ENCODE measurements around the gene STX2.
"Not testable (repeated sequence)": the region's sequence is repeated elsewhere in the genome, so short reads cannot be mapped to it uniquely, and the experiment has no call there.

STX2 gene

GRCh38 chr12:130870442-130871285 is 31.6 kb upstream of the STX2 start:
- in situ Hi-C loops (cut with MboI; ENCODE audit: low sequenced_read_pairs): no loop called here

DNA sequence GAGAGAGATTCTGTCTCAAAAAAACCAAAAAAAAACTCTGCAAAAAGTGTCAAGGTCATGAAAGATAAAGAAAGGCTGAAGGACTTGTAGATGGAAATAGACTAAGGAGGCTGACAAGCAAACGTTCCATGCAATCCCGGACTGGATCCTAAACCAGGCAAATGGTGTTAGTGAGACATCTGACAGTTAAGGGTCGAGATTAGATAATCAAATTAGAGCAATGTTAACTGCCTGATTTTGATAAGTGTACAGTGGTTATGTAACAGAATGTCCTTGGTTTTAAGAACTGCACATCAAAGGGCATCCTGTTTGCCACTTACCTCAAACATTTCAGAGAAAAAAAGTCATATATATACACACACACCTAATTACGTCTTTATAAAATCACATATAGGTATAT is 29.4 kb upstream of the STX2 start:
- in situ Hi-C loops (cut with MboI; ENCODE audit: low sequenced_read_pairs): no loop called here

- in situ Hi-C loops (cut with MboI; ENCODE audit: low sequenced_read_pairs): no loop called here
These were observed 24.2 kb upstream of the STX2 start for GRCh38 chr12:130863298-130863697.

GRCh38 chr12:130862771-130863170 is 23.7 kb upstream of the STX2 start:
- in situ Hi-C loops (cut with MboI; ENCODE audit: low sequenced_read_pairs): not testable (repeated sequence)

- in situ Hi-C loops (cut with MboI; ENCODE audit: low sequenced_read_pairs): no loop called here
These were observed 23.1 kb upstream of the STX2 start for GRCh38 chr12:130862161-130862560.

DNA sequence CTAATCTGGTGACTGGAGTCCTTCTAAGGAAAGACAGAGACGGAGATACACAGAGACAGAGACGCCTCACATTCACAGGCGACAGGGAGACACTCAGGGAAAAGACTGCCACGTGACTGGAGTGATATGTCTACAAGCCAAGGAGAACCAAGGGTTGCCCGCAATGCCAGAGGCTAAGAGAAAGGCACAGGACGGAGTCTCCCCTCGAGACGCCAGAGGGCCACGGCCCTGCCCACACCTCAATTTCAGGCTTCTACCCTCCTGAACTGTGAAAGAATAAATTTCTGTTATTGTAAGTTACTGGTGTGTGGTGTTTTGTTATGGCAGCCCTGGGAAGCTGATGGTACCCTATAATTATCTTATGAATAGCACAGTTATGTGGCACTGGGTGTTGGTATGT is 21.3 kb upstream of the STX2 start:
- in situ Hi-C loops (cut with MboI; ENCODE audit: low sequenced_read_pairs): no loop called here

DNA sequence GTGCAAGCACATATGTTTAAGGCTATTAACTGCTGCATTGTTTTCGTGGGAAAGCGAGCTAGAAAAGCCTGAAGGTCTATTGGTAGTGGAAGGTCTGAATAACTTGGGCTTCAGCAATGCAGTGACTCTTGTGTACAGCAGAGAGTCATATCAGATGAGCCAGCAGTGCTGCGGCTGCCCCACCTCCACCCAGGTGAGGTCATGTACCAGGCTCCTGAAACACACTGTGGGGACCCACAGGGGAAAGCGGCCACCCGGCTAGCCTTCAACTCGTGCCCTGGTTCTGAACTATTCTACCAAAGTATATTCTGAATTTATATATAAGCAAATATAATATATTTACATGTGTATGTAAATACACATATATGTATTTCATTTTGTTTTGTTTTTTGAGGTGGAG is 20.1 kb upstream of the STX2 start:
- in situ Hi-C loops (cut with MboI; ENCODE audit: low sequenced_read_pairs): no loop called here

- in situ Hi-C loops (cut with MboI; ENCODE audit: low sequenced_read_pairs): no loop called here
These were observed 19.0 kb upstream of the STX2 start for GRCh38 chr12:130858084-130858483.

- in situ Hi-C loops (cut with MboI; ENCODE audit: low sequenced_read_pairs): no loop called here
These were observed 17.0 kb upstream of the STX2 start for GRCh38 chr12:130856088-130856487.

GRCh38 chr12:130850418-130851021 is 11.5 kb upstream of the STX2 start:
- in situ Hi-C loops (cut with MboI; ENCODE audit: low sequenced_read_pairs): no loop called here

GRCh38 chr12:130849561-130850417 is 10.7 kb upstream of the STX2 start:
- in situ Hi-C loops (cut with MboI; ENCODE audit: low sequenced_read_pairs): no loop called here

GRCh38 chr12:130848785-130849305 is 9.8 kb upstream of the STX2 start:
- in situ Hi-C loops (cut with MboI; ENCODE audit: low sequenced_read_pairs): not testable (repeated sequence)

- in situ Hi-C loops (cut with MboI; ENCODE audit: low sequenced_read_pairs): not testable (repeated sequence)
These were observed 9.1 kb upstream of the STX2 start for GRCh38 chr12:130848105-130848504.

DNA sequence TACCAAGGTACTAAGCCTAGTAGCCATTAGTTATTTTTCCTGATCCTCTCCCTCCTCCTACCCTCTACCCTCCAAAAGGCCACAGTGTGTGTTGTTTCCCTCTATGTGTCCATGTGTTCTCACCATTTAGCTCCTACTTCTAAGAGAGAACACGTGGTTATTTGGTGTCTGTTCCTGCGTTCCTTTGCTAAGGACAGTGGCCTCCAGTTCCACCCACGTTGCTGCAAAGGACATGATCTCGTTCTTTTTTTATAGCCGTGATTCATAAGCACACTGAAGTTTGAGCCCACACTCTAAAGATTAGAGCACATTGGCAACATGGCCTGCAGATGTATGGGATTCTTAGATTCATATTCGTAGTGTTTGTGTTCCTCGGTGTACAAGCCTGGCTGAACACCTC is 8.1 kb upstream of the STX2 start:
- in situ Hi-C loops (cut with MboI; ENCODE audit: low sequenced_read_pairs): no loop called here

DNA sequence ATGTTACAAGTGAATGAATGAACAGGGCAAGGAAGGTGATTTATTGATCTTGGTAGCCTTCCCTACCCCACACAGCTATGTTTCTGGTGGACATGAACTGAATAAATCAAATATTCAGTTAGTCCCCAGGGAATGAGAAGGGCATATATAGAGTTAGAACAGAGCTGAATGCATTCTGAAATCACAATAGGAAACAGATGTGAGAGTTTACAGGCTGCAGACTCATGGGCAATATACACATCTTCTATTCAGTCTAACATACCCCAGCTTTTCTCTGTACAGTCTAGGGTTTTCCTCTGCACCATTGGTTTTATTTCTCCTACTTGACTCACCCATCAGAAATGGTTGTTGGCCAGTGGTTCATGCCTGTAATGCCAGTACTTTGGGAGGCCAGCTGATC is 7.3 kb upstream of the STX2 start:
- in situ Hi-C loops (cut with MboI; ENCODE audit: low sequenced_read_pairs): no loop called here

DNA sequence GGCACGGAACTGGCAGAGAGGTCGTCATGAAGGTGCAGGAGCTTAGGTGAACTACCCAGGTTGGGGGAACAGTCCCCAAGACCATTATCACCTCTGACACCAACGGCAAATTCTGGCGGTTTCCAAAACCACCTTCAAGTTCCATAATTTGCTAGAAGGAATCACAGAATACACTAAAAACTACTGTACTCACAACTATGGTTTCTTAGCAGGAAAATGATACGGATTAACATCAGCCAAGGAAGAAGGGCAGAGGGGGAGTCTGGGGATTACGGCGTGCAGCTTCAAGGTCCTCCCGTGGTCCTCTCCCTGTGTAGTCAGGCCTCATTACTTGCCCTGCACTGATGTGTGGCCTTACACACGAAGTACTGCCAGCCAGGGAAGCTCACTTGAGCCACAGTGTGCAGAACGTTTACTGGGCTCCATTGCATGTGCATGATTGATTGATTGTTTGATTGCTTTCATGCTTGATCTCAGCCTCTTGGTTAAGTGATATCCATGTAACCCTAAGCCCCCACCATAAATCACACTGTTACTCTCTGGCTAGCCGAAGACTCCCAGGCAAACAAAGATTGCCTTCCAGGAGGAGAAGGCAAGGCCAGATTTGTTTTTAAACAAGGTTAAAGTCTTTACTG is 837 bp upstream of the STX2 start:
- in situ Hi-C loops (cut with MboI; ENCODE audit: low sequenced_read_pairs): no loop called here

DNA sequence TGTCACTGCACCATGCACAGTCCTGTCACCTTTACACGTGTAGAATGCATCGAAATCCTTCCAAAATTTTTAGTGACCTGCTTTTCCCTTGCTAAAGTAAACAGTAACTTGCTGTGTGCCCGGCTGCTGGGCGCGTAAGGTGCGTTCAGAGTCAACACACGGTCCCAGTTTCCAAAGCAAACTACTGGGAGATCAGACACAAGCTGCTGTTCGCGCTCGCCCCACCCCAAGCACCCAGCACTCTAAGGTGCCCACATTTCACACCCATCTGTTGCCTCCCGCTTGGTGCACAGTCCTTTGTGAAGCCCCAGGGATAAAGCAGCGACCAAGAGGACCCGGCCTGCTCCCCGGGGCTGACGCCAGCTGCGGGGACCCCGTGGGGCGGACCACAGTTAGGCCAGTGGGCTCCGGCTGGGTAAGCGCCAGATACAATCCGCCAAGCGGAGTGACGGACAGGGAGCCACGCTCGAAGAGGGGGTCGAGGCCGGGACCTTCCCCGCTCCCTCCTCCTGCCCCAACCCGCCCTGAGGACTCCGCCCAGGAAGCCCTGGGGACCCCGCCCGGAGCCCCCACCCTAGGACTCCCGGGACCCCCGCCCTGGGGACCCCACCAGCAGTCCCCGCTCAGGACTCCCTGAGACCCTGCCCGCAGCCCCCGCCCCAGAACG is 633 bp downstream of the STX2 start:
- in situ Hi-C loops (cut with MboI; ENCODE audit: low sequenced_read_pairs): no loop called here

GRCh38 chr12:130835436-130835835 is 3.6 kb downstream of the STX2 start:
- in situ Hi-C loops (cut with MboI; ENCODE audit: low sequenced_read_pairs): no loop called here

DNA sequence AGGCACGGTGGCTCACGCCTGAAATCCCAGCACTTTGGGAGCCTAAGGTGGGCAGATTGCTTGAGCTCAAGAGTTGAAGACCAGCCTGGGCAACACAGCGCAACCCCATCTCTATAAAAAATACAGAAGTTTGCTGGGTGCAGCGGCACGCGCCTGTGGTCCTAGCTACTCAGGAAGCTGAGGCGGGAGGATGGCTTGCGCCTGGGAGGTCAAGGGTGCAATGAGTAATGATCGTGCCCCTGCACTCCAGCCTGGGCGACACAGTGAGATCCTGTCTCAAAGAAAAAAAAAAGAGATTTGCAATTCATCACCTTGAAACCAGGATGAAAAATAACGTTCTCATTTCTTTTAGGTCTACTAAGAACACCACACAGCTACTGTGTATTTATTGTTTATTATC is 4.0 kb downstream of the STX2 start:
- in situ Hi-C loops (cut with MboI; ENCODE audit: low sequenced_read_pairs): no loop called here

- in situ Hi-C loops (cut with MboI; ENCODE audit: low sequenced_read_pairs): no loop called here
These were observed 6.4 kb downstream of the STX2 start for GRCh38 chr12:130832561-130833209.
